Stimulated activated CD8-positive, alpha-beta memory T cell treated with anti-CD3 and anti-CD28 coated beads, Interleukin-12 subunit alpha, Interleukin-12 subunit beta, amount 100 ng/mL, for 24 hours (primary cell): ENCODE results near the gene ATP12A.

Experiments used
- DNase-seq: peaks from one replicate; pipeline ENCODE4 v3.0.0-alpha.2; 2020; ENCODE audit errors: extremely low read depth

The ATP12A gene

GRCh38 chr13:24688111-24688510, 7.9 kb downstream of the ATP12A start:
- no peak for DNase-seq

GRCh38 chr13:24688950-24689349, 8.7 kb downstream of the ATP12A start:
- no peak for DNase-seq

- no peak for DNase-seq
Measured at GRCh38 chr13:24691381-24691780, 11.2 kb downstream of the ATP12A start.

- no peak for DNase-seq
Measured at GRCh38 chr13:24692561-24692960, 12.4 kb downstream of the ATP12A start.

- DNase-seq: no peak
Measured at GRCh38 chr13:24693862-24694471, 13.8 kb downstream of the ATP12A start.

- no peak for DNase-seq
Measured at GRCh38 chr13:24694907-24695306, 14.7 kb downstream of the ATP12A start.

- no peak for DNase-seq
Measured at GRCh38 chr13:24698686-24699085, 18.5 kb downstream of the ATP12A start.

GRCh38 chr13:24699541-24699940, 19.3 kb downstream of the ATP12A start:
- DNase-seq: no peak

- no peak for DNase-seq
Measured at GRCh38 chr13:24700539-24700938, 20.3 kb downstream of the ATP12A start.

- DNase-seq: no peak
Measured at GRCh38 chr13:24706886-24707585, 26.8 kb downstream of the ATP12A start.

GRCh38 chr13:24709186-24709913, 29.1 kb downstream of the ATP12A start:
- DNase-seq: no peak

- no peak for DNase-seq
Measured at GRCh38 chr13:24713022-24713421, 32.8 kb downstream of the ATP12A start.

- DNase-seq: no peak
Measured at GRCh38 chr13:24716011-24716410, 35.8 kb downstream of the ATP12A start.

GRCh38 chr13:24716446-24716845, 36.2 kb downstream of the ATP12A start:
- no peak for DNase-seq

GRCh38 chr13:24717217-24717616, 37.0 kb downstream of the ATP12A start:
- DNase-seq: no peak

GRCh38 chr13:24718192-24718965, 38.2 kb downstream of the ATP12A start:
- no peak for DNase-seq

GRCh38 chr13:24719139-24719538, 38.9 kb downstream of the ATP12A start:
- no peak for DNase-seq

- DNase-seq: no peak
Measured at GRCh38 chr13:24723206-24723605, 43.0 kb downstream of the ATP12A start.

GRCh38 chr13:24724714-24725113, 44.5 kb downstream of the ATP12A start:
- no peak for DNase-seq

GRCh38 chr13:24725379-24725778, 45.2 kb downstream of the ATP12A start:
- DNase-seq: no peak

- DNase-seq: peak; percentile 24
Measured at GRCh38 chr13:24727731-24728601, 47.8 kb downstream of the ATP12A start.
